Endothelial cell of umbilical vein (primary cell): ENCODE results near the gene SIX4. TPM values are rescaled to one million over a fixed set of nuclear protein-coding genes. Genes with fewer than 3 reads are reported as not detected.

ENCODE experiments used
- BruUV-seq: library from RNA; stranded (reverse); fragments of 400-500 nt; replicated peaks from 2 replicates; lab custom pipeline; 2021; lab: Mats Ljungman, UMichigan
- CTCF ChIA-PET: fragments of 300-600, 350-600 bp; sonication (Branson Sonifier 250); formaldehyde crosslinking; loops from one replicate; lab custom pipeline; 2021; ENCODE audit warnings: antibody characterized with exemption, inconsistent platforms; lab: Charles Lee
- POLR2A ChIA-PET: fragments of 300-600, 350-600 bp; sonication (Branson Sonifier 250); formaldehyde crosslinking; loops from one replicate; lab custom pipeline; 2021; ENCODE audit warnings: antibody characterized with exemption, inconsistent platforms; lab: Charles Lee
- DNase-seq: peaks from one replicate; pipeline ENCODE4 v3.0.0-alpha.2; 2011; ENCODE audit warnings: low read depth, low spot score
- FAIRE-seq: peaks from 2 replicates; lab custom pipeline; 2011; peaks lifted over from hg19 to GRCh38; lab: Jason Lieb, UNC
- H2AFZ ChIP-seq: 2 replicates; pipeline ENCODE4 v1.6.0; 2012; ENCODE audit warnings: low read depth, low read length, control low read depth, inconsistent platforms
- H3K27ac ChIP-seq: 2 replicates; pipeline ENCODE4 v1.5.1; 2011; ENCODE audit warnings: low read depth, mild to moderate bottlenecking, control low read depth, low read length, moderate library complexity; ENCODE audit not compliant: insufficient read depth
- H3K27me3 ChIP-seq, 2 experiments: 2 replicates each; pipeline versions ENCODE4 v1.6.0 to v1.6.1; 2011; ENCODE audit warnings: low read length in 2 of 2, mixed read lengths in 1 of 2; ENCODE audit not compliant: control insufficient read depth in 2 of 2, insufficient read depth in 2 of 2
- H3K36me3 ChIP-seq, 2 experiments: 2 replicates in 1 of 2; 3 replicates in 1 of 2; pipeline ENCODE4 v1.5.1; 2011; ENCODE audit warnings: low read length in 2 of 2, mild to moderate bottlenecking in 1 of 2, moderate library complexity in 1 of 2; ENCODE audit not compliant: control insufficient read depth in 2 of 2, insufficient read depth in 2 of 2; ENCODE audit errors: extremely low read depth in 1 of 2
- H3K4me1 ChIP-seq: 3 replicates; pipeline ENCODE4 v1.5.1; 2011; ENCODE audit warnings: mild to moderate bottlenecking, low read length; ENCODE audit not compliant: control insufficient read depth, insufficient read depth; ENCODE audit errors: extremely low read depth
- H3K4me2 ChIP-seq: 2 replicates; pipeline ENCODE4 v1.6.1; 2011; ENCODE audit warnings: low read length, control low read depth, mixed read lengths; ENCODE audit not compliant: insufficient read depth
- H3K4me3 ChIP-seq, 3 experiments: fragments of 200-600 bp in 1 of 3; sonication (generic), shearing (Covaris generic) in 1 of 3; replicated peaks in 1 of 3; 2 replicates each; pipeline ENCODE4 v1.5.1; 2011 to 2016; ENCODE audit warnings: control low read depth in 3 of 3, low read length in 3 of 3, mild to moderate bottlenecking in 2 of 3, inconsistent platforms in 1 of 3, low read depth in 1 of 3, moderate library complexity in 1 of 3; ENCODE audit not compliant: insufficient read depth in 1 of 3
- H3K79me2 ChIP-seq: 2 replicates; pipeline ENCODE4 v1.6.0; 2012; ENCODE audit warnings: low read length, inconsistent platforms; ENCODE audit not compliant: control insufficient read depth, insufficient read depth
- H3K9ac ChIP-seq: replicated peaks from 2 replicates; pipeline ENCODE3; 2011; ENCODE audit warnings: low read length, control low read depth; ENCODE audit not compliant: insufficient read depth; ENCODE audit errors: extremely low read depth
- H3K9me1 ChIP-seq: replicated peaks from 3 replicates; pipeline ENCODE4 v1.6.0; 2011; ENCODE audit warnings: mild to moderate bottlenecking, low read length; ENCODE audit not compliant: control insufficient read depth, insufficient read depth; ENCODE audit errors: extremely low read depth
- H3K9me3 ChIP-seq: replicated peaks from 2 replicates; pipeline ENCODE4 v1.5.1; 2012; ENCODE audit warnings: low read length, inconsistent platforms; ENCODE audit not compliant: control insufficient read depth, insufficient read depth
- H4K20me1 ChIP-seq: replicated peaks from 2 replicates; pipeline ENCODE3; 2011; ENCODE audit warnings: mild to moderate bottlenecking, low read length; ENCODE audit not compliant: control insufficient read depth, insufficient read depth; ENCODE audit errors: extremely low read depth
- CTCF ChIP-seq, 2 donors: IDR thresholded peaks; 1 replicate in 1 of 2; 2 replicates in 1 of 2; pipeline ENCODE4 v1.5.1; 2011; ENCODE audit warnings: low read length in 2 of 2, mild to moderate bottlenecking in 2 of 2, moderate library complexity in 2 of 2, control low read depth in 1 of 2, inconsistent platforms in 1 of 2, low read depth in 1 of 2; ENCODE audit not compliant: insufficient read depth in 1 of 2; ENCODE audit errors: extremely low read depth in 1 of 2
- EZH2 ChIP-seq: IDR thresholded peaks from 2 replicates; pipeline ENCODE4 v1.6.1; 2012; ENCODE audit warnings: borderline replicate concordance, low read depth, mild to moderate bottlenecking, moderate library complexity, low read length, inconsistent platforms; ENCODE audit not compliant: severe bottlenecking
- FOS ChIP-seq: IDR thresholded peaks from 2 replicates; pipeline ENCODE4 v1.6.1; 2011; ENCODE audit warnings: mild to moderate bottlenecking, low read length, moderate library complexity, borderline replicate concordance; ENCODE audit not compliant: insufficient read depth
- GATA2 ChIP-seq: IDR thresholded peaks from 2 replicates; pipeline ENCODE4 v1.7.0; 2011; ENCODE audit warnings: low read depth, mild to moderate bottlenecking, moderate library complexity, mixed read lengths, low read length; ENCODE audit not compliant: insufficient read length, insufficient read depth
- JUN ChIP-seq: IDR thresholded peaks from 2 replicates; pipeline ENCODE4 v1.6.1; 2011; ENCODE audit warnings: borderline replicate concordance, low read depth; ENCODE audit not compliant: insufficient read length, insufficient read depth
- MAX ChIP-seq: IDR thresholded peaks from 2 replicates; pipeline ENCODE4 v1.6.1; 2011; ENCODE audit not compliant: insufficient read depth, insufficient read length
- MYC ChIP-seq: IDR thresholded peaks from one replicate; pipeline ENCODE4 v1.6.1; 2011; ENCODE audit warnings: mild to moderate bottlenecking, low read depth, low read length
- POLR2AphosphoS5 ChIP-seq: IDR thresholded peaks from 2 replicates; pipeline ENCODE4 v1.6.1; 2012; ENCODE audit warnings: low read depth, mild to moderate bottlenecking, control low read depth, low read length, moderate library complexity; ENCODE audit not compliant: insufficient read depth
- dilution Hi-C: fragments of 300-500 bp; cut with MboI; formaldehyde crosslinking; loops from one replicate; pipeline ENCODE4 v1.15.0; 2019; ENCODE audit warnings: low sequenced_read_pairs; ENCODE audit not compliant: extremely low pct_ligation_motif_present
- intact Hi-C: fragments of 100-400 bp; cut with micrococcal nuclease; formaldehyde crosslinking; loops from one replicate; pipeline ENCODE4 v1.10.0; 2022
- polyA plus RNA-seq, 4 experiments: library from polyadenylated mRNA; depleted of rRNA in 3 of 4; stranded (reverse) in 3 of 4; unstranded in 1 of 4; fragments of >200 nt; gene quantifications; 2 replicates each; pipeline versions ENCODE4 v1.2.1 to v1.2.3, GENCODE V29; 2011 to 2012; ENCODE audit warnings: missing spikeins in 1 of 4
- total RNA-seq: library from RNA; stranded (reverse); gene quantifications from 2 replicates; pipeline ENCODE4 v1.2.3, GENCODE V29; 2021

Gene SIX4
- total and polyA plus RNA-seq, 2 donors (not counting 3 experiments of a cell fraction or from before 2014, with no cell fraction given): 1.8 to 4.7 TPM

GRCh38 chr14:60722107-60722356 lies 2.1 kb downstream of the SIX4 start:
- Histone ChIP-seq H3K79me2 (peaks cover 2% of the 10 kb centered on the region), H3K9me1 (no peaks in the 10 kb centered on the region), H3K9ac (peak overlapping the region; percentile 66), H3K36me3 (peaks cover 2 to 4% of the 10 kb centered on the region in 2 experiments), H3K9me3 (no peaks in the 10 kb centered on the region), H4K20me1 (peaks cover 2% of the 10 kb centered on the region), H3K27me3 (no peaks in the 10 kb centered on the region), H3K4me2 (peak overlapping the region; percentile 70), H3K27ac (peak overlapping the region; percentile 7), H2AFZ (peak overlapping the region; percentile 41), H3K4me3 (peak overlapping the region; percentile 70 to 94 (median 81)), H3K4me1 (peaks cover 8% of the 10 kb centered on the region)
- DNase-seq: peak; percentile 40
- TSS peak; percentile 6 for BruUV-seq
- peak; percentile 47 for FAIRE-seq
- no peak for TF ChIP-seq MAX
- TF ChIP-seq EZH2: no peak
- no peak for TF ChIP-seq CTCF (IDR thresholded peaks at IDR 0.05; ENCODE audit: extremely low read depth in 1 of 2, insufficient read depth in 1 of 2, low read depth in 1 of 2, low read length in 2 of 2)
- no peak for TF ChIP-seq GATA2
- TF ChIP-seq JUN: no peak
- TF ChIP-seq FOS: no peak
- TF ChIP-seq MYC: no peak
- TF ChIP-seq POLR2AphosphoS5: no peak
- dilution Hi-C loops: no loop called here
- POLR2A ChIA-PET: no interaction called here
- CTCF ChIA-PET: interaction anchor here (0.7 to 3.8 kb wide), 5 partner anchors 65 to 530 kb away, joined by 3 to 15 read pairs (median 5); no protein-coding TSS in a partner anchor
- intact Hi-C loops: loop anchor here (1.0 to 5.0 kb wide), 6 partner anchors 97 to 530 kb away; partner anchors contain the start of genes PPM1A, SLC38A6 and TRMT5
